G401 (cell line): ENCODE data around the gene BDH1. TPM values are rescaled to one million over a fixed set of nuclear protein-coding genes. Genes with fewer than 3 reads are reported as not detected.

ENCODE experiments used
- total RNA-seq: library from RNA; depleted of rRNA; stranded (reverse); fragments of >200 nt; shearing (Covaris generic); gene quantifications from 2 replicates; pipeline ENCODE4 v1.2.3, GENCODE V29; 2014; rRNA removed

BDH1 gene
- total RNA-seq, 1 experiment from 2014 or later: not detected

Other genes starting within 250 kb of the BDH1 start
- gene RUBCN, start 180.9 kb upstream of the BDH1 start, total RNA-seq: 3.8 and 9.4 TPM in 2 replicates
- 42.6 and 94.6 TPM in 2 replicates for gene FYTTD1, start 193.9 kb upstream of the BDH1 start, total RNA-seq
- gene LRCH3, start 235.3 kb upstream of the BDH1 start, total RNA-seq: 24.6 and 27.0 TPM in 2 replicates